CD14-positive monocyte (primary cell): ENCODE data around the gene NRG3. TPM values are rescaled to one million over a fixed set of nuclear protein-coding genes. Genes with fewer than 3 reads are reported as not detected.

Source experiments
- DNase-seq, 3 donors: peaks; one replicate each; pipeline ENCODE4 v3.0.0-alpha.2; 2011 to 2022
- H2AFZ ChIP-seq: 2 replicates; pipeline ENCODE4 v1.6.0; 2012; ENCODE audit warnings: mild to moderate bottlenecking, low read depth, low read length, inconsistent platforms; ENCODE audit not compliant: insufficient read depth, poor library complexity, severe bottlenecking
- H3K27ac ChIP-seq, 2 donors: 1 replicate in 1 of 2; 2 replicates in 1 of 2; pipeline ENCODE4 v1.5.1; 2012 to 2013; ENCODE audit warnings: low read length in 2 of 2, control low read depth in 1 of 2, inconsistent platforms in 1 of 2, low read depth in 1 of 2, mild to moderate bottlenecking in 1 of 2
- H3K27me3 ChIP-seq, 2 donors: one replicate each; pipeline versions ENCODE4 v1.6.0 to v1.6.1; 2011 to 2013; ENCODE audit warnings: low read length in 2 of 2; ENCODE audit not compliant: control insufficient read depth in 2 of 2, insufficient read depth in 2 of 2
- H3K36me3 ChIP-seq, 2 donors: replicated peaks in 1 of 2; 1 replicate in 1 of 2; 2 replicates in 1 of 2; pipeline versions ENCODE4 v1.5.1 to v1.6.1; 2012 to 2013; ENCODE audit warnings: low read length in 2 of 2, control low read depth in 1 of 2, inconsistent platforms in 1 of 2, mild to moderate bottlenecking in 1 of 2; ENCODE audit not compliant: insufficient read depth in 2 of 2, control insufficient read depth in 1 of 2
- H3K4me1 ChIP-seq, 2 donors: 1 replicate in 1 of 2; 2 replicates in 1 of 2; pipeline versions ENCODE4 v1.5.1 to v1.6.1; 2012 to 2013; ENCODE audit warnings: low read length in 2 of 2, control low read depth in 1 of 2, inconsistent platforms in 1 of 2, mild to moderate bottlenecking in 1 of 2, moderate library complexity in 1 of 2; ENCODE audit not compliant: insufficient read depth in 2 of 2, control insufficient read depth in 1 of 2
- H3K4me2 ChIP-seq: replicated peaks from 2 replicates; pipeline ENCODE3; 2012; ENCODE audit warnings: low read length, moderate library complexity, mild to moderate bottlenecking; ENCODE audit not compliant: poor library complexity, severe bottlenecking; ENCODE audit errors: extremely low read depth
- H3K4me3 ChIP-seq, 3 experiments: fragments of 200-600 bp in 1 of 3; sonication (generic) in 1 of 3; replicated peaks in 1 of 3; 1 replicate in 2 of 3; 2 replicates in 1 of 3; pipeline ENCODE4 v1.5.1; 2011 to 2013; ENCODE audit warnings: low read length in 3 of 3, mild to moderate bottlenecking in 3 of 3, control low read depth in 2 of 3, low read depth in 2 of 3, inconsistent platforms in 1 of 3, moderate library complexity in 1 of 3
- H3K79me2 ChIP-seq: 2 replicates; pipeline ENCODE4 v1.6.0; 2012; ENCODE audit warnings: mild to moderate bottlenecking, control low read depth, inconsistent platforms, low read length, moderate library complexity; ENCODE audit not compliant: insufficient read depth
- H3K9ac ChIP-seq: 2 replicates; pipeline ENCODE4 v1.6.0; 2017; ENCODE audit warnings: low read length, mild to moderate bottlenecking; ENCODE audit not compliant: insufficient read depth, poor library complexity, severe bottlenecking
- H3K9me3 ChIP-seq, 2 donors: replicated peaks in 1 of 2; 1 replicate in 1 of 2; 2 replicates in 1 of 2; pipeline versions ENCODE4 v1.5.1 to v1.6.1; 2012 to 2013; ENCODE audit warnings: low read length in 2 of 2, control low read depth in 1 of 2; ENCODE audit not compliant: control insufficient read depth in 1 of 2, insufficient read depth in 1 of 2
- H4K20me1 ChIP-seq: 2 replicates; pipeline ENCODE4 v1.6.0; 2012; ENCODE audit warnings: mild to moderate bottlenecking, low read length, control low read depth, moderate library complexity; ENCODE audit not compliant: insufficient read depth
- H3K27ac Mint-ChIP-seq, 7 donors: one replicate each; pipeline ENCODE4 v1.8.0; 2020; ENCODE audit warnings: mild to moderate bottlenecking in 7 of 7, mixed read lengths in 7 of 7, moderate library complexity in 6 of 7, inconsistent platforms in 2 of 7
- H3K27me3 Mint-ChIP-seq, 3 donors: one replicate each; pipeline ENCODE4 v1.8.0; 2021 to 2022; ENCODE audit warnings: low read depth in 3 of 3, mild to moderate bottlenecking in 3 of 3, mixed read lengths in 3 of 3, moderate library complexity in 3 of 3, inconsistent platforms in 1 of 3
- H3K36me3 Mint-ChIP-seq, 2 donors: one replicate each; pipeline ENCODE4 v1.8.0; 2020; ENCODE audit warnings: mixed read lengths in 2 of 2, inconsistent platforms in 1 of 2, mild to moderate bottlenecking in 1 of 2
- H3K4me1 Mint-ChIP-seq: one replicate; pipeline ENCODE4 v1.8.0; 2020; ENCODE audit warnings: mild to moderate bottlenecking, mixed read lengths
- H3K4me3 Mint-ChIP-seq, 2 donors: one replicate each; pipeline ENCODE4 v1.8.0; 2020; ENCODE audit warnings: mild to moderate bottlenecking in 2 of 2, mixed read lengths in 2 of 2, moderate library complexity in 1 of 2
- H3K9me3 Mint-ChIP-seq, 7 donors: one replicate each; pipeline ENCODE4 v1.8.0; 2020 to 2022; ENCODE audit warnings: mixed read lengths in 7 of 7, mild to moderate bottlenecking in 6 of 7, moderate library complexity in 6 of 7, inconsistent platforms in 2 of 7
- WGBS: methylation state at CpG from one replicate; pipeline ENCODE4 v1.1.5; 2013; ENCODE audit warnings: missing lambda C conversion rate; ENCODE audit not compliant: insufficient coverage; 5-methylcytosine and 5-hydroxymethylcytosine counted together
- intact Hi-C, 2 donors: fragments of 100-400 bp; cut with micrococcal nuclease; formaldehyde crosslinking; loops; one replicate each; pipeline versions ENCODE4 v1.15.0 to v1.15.1; 2023
- polyA plus RNA-seq, 3 donors: library from polyadenylated mRNA; depleted of rRNA in 1 of 3; unstranded in 2 of 3; stranded (reverse) in 1 of 3; fragments of 300-500 nt in 2 of 3; fragments of >200 nt in 1 of 3; fragmentation: Illumina TruSeq in 2 of 3; gene quantifications; 1 replicate in 2 of 3; 2 replicates in 1 of 3; pipeline ENCODE4 v1.2.3, GENCODE V29; 2012 to 2021
- TF ChIP-seq, protein P1 (sequence below): fragments of 200-600 bp; IDR thresholded peaks from one replicate; pipeline ENCODE4 v1.8.0; 2022; ENCODE audit warnings: antibody characterized with exemption, mild to moderate bottlenecking

Gene NRG3
- polyA plus RNA-seq, 3 donors, result not detected

DNA sequence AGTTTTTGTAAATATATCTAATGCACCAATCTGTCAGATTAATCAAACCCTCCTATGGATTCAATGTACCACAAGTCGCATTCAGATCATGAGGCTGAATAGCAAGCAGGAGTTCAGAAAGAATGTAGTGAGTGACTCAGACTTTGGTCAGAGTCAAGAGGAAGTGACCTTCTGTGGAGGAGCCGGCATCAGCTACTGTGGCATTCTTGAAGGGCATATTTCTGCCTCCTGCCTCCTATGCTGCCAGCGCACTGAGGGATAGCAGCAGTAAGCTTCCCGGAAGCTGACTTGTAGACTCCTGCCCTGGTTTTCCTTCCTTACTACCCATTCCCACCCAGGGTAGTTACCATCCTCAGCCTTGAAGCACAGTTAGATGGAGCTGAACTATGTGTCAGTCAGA is 867.5 kb downstream of the NRG3 start:
- H3K27ac Mint-ChIP-seq, result no peak overlapping the region
- intact Hi-C loops, result no loop called here
- no peak overlapping the region for H3K9ac ChIP-seq
- H3K4me3 ChIP-seq, result no peak overlapping the region
- peaks cover 0 to 3% (median 0%) of the 10 kb centered on the region in 7 donors for H3K9me3 Mint-ChIP-seq
- H3K36me3 ChIP-seq, result no peaks in the 10 kb centered on the region
- TF ChIP-seq, protein P1, sequence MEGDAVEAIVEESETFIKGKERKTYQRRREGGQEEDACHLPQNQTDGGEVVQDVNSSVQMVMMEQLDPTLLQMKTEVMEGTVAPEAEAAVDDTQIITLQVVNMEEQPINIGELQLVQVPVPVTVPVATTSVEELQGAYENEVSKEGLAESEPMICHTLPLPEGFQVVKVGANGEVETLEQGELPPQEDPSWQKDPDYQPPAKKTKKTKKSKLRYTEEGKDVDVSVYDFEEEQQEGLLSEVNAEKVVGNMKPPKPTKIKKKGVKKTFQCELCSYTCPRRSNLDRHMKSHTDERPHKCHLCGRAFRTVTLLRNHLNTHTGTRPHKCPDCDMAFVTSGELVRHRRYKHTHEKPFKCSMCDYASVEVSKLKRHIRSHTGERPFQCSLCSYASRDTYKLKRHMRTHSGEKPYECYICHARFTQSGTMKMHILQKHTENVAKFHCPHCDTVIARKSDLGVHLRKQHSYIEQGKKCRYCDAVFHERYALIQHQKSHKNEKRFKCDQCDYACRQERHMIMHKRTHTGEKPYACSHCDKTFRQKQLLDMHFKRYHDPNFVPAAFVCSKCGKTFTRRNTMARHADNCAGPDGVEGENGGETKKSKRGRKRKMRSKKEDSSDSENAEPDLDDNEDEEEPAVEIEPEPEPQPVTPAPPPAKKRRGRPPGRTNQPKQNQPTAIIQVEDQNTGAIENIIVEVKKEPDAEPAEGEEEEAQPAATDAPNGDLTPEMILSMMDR, result no peak
- no peaks in the 10 kb centered on the region for H4K20me1 ChIP-seq
- no peak overlapping the region for H3K4me2 ChIP-seq
- no peak overlapping the region for H3K27ac ChIP-seq
- no peaks in the 10 kb centered on the region for H3K27me3 ChIP-seq
- H2AFZ ChIP-seq, result no peak overlapping the region
- H3K27me3 Mint-ChIP-seq, result peaks cover 0 to 2% (median 0%) of the 10 kb centered on the region in 3 donors
- DNase-seq, result no peak
- no peak overlapping the region for H3K4me3 Mint-ChIP-seq
- no peaks in the 10 kb centered on the region for H3K9me3 ChIP-seq
- no peaks in the 10 kb centered on the region for H3K4me1 Mint-ChIP-seq
- H3K36me3 Mint-ChIP-seq, result no peaks in the 10 kb centered on the region
- no peaks in the 10 kb centered on the region for H3K4me1 ChIP-seq
- 57% methylated on average over 4 of the region's 4 CpGs for WGBS
- no peaks in the 10 kb centered on the region for H3K79me2 ChIP-seq

DNA sequence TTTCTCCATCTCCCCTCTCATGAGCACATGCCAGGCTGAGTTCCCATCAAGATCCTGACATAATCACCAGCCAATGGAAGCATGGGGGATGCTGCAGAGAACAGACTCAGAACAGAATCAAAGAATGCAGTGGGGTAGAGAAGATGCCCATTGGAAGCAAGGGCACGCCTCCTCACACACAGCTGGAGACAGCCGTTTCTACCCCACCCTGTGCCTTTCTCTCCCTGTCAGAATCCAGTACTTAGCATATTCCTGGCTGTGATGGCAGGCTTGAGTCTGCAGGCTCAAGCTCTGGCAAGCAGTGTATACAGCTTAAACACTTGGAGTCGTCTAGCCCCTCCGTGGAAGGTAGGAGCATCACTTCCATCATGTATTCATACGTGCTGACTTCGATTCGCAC is 867.9 kb downstream of the NRG3 start:
- Histone ChIP-seq H2AFZ (no peak overlapping the region), H3K9ac (no peak overlapping the region), H3K4me3 (no peak overlapping the region), H3K4me1 (no peaks in the 10 kb centered on the region), H3K27me3 (no peaks in the 10 kb centered on the region), H3K9me3 (no peaks in the 10 kb centered on the region), H3K36me3 (no peaks in the 10 kb centered on the region), H3K4me2 (no peak overlapping the region), H4K20me1 (no peaks in the 10 kb centered on the region), H3K27ac (no peak overlapping the region), H3K79me2 (no peaks in the 10 kb centered on the region)
- Mint-ChIP-seq H3K9me3 (peaks cover 0 to 1% (median 0%) of the 10 kb centered on the region in 7 donors), H3K27ac (no peak overlapping the region), H3K27me3 (peaks cover 0 to 2% (median 0%) of the 10 kb centered on the region in 3 donors), H3K4me1 (no peaks in the 10 kb centered on the region), H3K36me3 (no peaks in the 10 kb centered on the region), H3K4me3 (no peak overlapping the region)
- WGBS, result 68% methylated on average over 3 of the region's 7 CpGs
- TF ChIP-seq, protein P1, result no peak
- intact Hi-C loops, result no loop called here
- no peak for DNase-seq
